ENCODE data around the gene NTSR1. TPM values are rescaled to one million over a fixed set of nuclear protein-coding genes. Genes with fewer than 3 reads are reported as not detected.
A peak's percentile ranks its signal among the peaks of the same experiment; 100 is the strongest.

Gene NTSR1
- total and polyA plus RNA-seq, 2 of the 13 experiments (the other 11 are each of a cell fraction or from before 2014, with no cell fraction given), result 0.09 to 0.12 TPM

GRCh38 chr20:62791301-62792181 is 82.9 kb downstream of the NTSR1 start (continued):
- no peak for TF ChIP-seq ZBTB49 (CRISPR knock-in tag; IDR thresholded peaks at IDR 0.05; ENCODE audit: borderline replicate concordance)
- TF ChIP-seq EHMT2 (IDR thresholded peaks at IDR 0.05; ENCODE audit: borderline replicate concordance, low read depth, low read length), result no peak
- 0 out of 2 replicates have a peak, but pooled peaks have one; percentile 29 for TF ChIP-seq ZNF24 (IDR thresholded peaks at IDR 0.05)
- TF ChIP-seq ZNF44 (CRISPR knock-in tag; IDR thresholded peaks at IDR 0.05), result peak; percentile 97
- TF ChIP-seq ATF7-NPFF (CRISPR knock-in tag; IDR thresholded peaks at IDR 0.05; ENCODE audit: low read depth), result 0 out of 2 replicates have a peak, but pooled peaks have one; percentile 18
- peak; percentile 94 for TF ChIP-seq KDM3A (CRISPR knock-in tag; IDR thresholded peaks at IDR 0.05; ENCODE audit: low read depth)
- peak; percentile 60; the same call in 1 of the 2 replicates for TF ChIP-seq SMAD1 (CRISPR knock-in tag; IDR thresholded peaks at IDR 0.05; ENCODE audit: borderline replicate concordance, low read depth)
- no peak for TF ChIP-seq CBX2 (IDR thresholded peaks at IDR 0.05; ENCODE audit: low read depth, low read length)
- TF ChIP-seq CBX2 (CRISPR knock-in tag; IDR thresholded peaks at IDR 0.05; ENCODE audit: low read depth), result no peak; the same call in 1 of the 2 replicates
- no peak for TF ChIP-seq RARG (CRISPR knock-in tag; IDR thresholded peaks at IDR 0.05; ENCODE audit: low read depth)
- TF ChIP-seq PLSCR1 (CRISPR knock-in tag; IDR thresholded peaks at IDR 0.05; ENCODE audit: borderline replicate concordance), result no peak
- peak; percentile 77; the same call in 1 of the 2 replicates for TF ChIP-seq HOMEZ (CRISPR knock-in tag; IDR thresholded peaks at IDR 0.05; ENCODE audit: low read depth)
- TF ChIP-seq, protein P1, sequence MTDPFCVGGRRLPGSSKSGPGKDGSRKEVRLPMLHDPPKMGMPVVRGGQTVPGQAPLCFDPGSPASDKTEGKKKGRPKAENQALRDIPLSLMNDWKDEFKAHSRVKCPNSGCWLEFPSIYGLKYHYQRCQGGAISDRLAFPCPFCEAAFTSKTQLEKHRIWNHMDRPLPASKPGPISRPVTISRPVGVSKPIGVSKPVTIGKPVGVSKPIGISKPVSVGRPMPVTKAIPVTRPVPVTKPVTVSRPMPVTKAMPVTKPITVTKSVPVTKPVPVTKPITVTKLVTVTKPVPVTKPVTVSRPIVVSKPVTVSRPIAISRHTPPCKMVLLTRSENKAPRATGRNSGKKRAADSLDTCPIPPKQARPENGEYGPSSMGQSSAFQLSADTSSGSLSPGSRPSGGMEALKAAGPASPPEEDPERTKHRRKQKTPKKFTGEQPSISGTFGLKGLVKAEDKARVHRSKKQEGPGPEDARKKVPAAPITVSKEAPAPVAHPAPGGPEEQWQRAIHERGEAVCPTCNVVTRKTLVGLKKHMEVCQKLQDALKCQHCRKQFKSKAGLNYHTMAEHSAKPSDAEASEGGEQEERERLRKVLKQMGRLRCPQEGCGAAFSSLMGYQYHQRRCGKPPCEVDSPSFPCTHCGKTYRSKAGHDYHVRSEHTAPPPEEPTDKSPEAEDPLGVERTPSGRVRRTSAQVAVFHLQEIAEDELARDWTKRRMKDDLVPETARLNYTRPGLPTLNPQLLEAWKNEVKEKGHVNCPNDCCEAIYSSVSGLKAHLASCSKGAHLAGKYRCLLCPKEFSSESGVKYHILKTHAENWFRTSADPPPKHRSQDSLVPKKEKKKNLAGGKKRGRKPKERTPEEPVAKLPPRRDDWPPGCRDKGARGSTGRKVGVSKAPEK (CRISPR knock-in tag; IDR thresholded peaks at IDR 0.05; ENCODE audit: borderline replicate concordance), result peak; percentile 86; the same call in 1 of the 2 replicates
- TF ChIP-seq TRIM24 (CRISPR knock-in tag; IDR thresholded peaks at IDR 0.05), result no peak
- no peak for TF ChIP-seq ZNF75D (CRISPR knock-in tag; IDR thresholded peaks at IDR 0.05; ENCODE audit: borderline replicate concordance)
- no peak for TF ChIP-seq ZBTB34 (CRISPR knock-in tag; IDR thresholded peaks at IDR 0.05)
- TF ChIP-seq ZBTB37 (CRISPR knock-in tag; IDR thresholded peaks at IDR 0.05), result no peak
